ENCODE measurements around the gene HAUS6. TPM values are rescaled to one million over a fixed set of nuclear protein-coding genes. Genes with fewer than 3 reads are reported as not detected.

HAUS6 gene
- total RNA-seq, 5 donors from 2014 or later (not counting 1 experiment from before 2014, with no cell fraction given): 8.7 to 17.0 (median 15.1) TPM

DNA sequence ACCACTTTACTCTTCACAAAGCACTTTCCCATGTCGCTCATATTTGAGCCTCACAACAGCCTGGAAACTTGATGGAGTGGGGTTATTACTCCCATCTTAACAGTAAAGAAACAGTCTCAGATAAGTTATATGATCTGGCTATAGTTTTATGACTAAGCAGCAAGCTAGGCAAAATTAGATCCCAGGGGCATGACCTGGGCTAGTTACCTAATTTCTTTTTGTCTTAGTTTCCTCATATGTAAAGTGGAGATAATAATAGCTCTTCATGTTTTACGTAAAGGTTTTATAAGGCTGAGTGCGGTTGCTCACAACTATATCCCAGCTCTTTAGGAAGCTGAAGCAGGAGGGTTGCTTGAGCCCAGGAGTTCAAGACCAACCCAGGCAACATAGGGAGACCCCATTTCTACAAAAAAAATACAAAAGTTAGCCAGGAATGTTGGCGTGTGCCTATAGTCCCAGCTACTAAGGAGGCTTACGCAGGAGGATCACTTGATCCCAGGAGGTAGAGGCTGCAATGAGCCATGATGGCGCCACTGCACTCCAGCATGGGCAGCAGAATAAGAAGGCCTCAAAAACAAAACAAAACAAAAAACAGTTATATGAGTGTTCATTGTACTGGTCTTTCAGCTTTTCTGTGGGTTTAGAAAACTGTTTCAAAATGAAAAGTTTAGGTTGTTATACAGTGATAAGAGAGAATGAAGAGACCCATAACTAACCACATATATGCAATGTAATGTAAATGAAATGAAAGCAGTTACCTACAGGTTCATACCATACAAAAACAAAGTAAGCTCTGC is 31.0 kb upstream of the HAUS6 start:
- no peaks in the 10 kb centered on the region for H3K9me3 Mint-ChIP-seq
- ChIA-PET POLR2A (interaction anchor here (0.5 to 0.6 kb wide), 4 partner anchors 8 to 96 kb away, joined by 3 to 9 read pairs (median 5); no protein-coding TSS in a partner anchor), CTCF (interaction anchor here in 1 of 2 donors (1.0 kb wide), 1 partner anchor 20 kb away, joined by 3 read pairs; no protein-coding TSS in a partner anchor)
- Histone ChIP-seq H3K27ac (ENCODE audit: low read length) (no peak overlapping the region), H3K9me3 (no peaks in the 10 kb centered on the region), H3K4me1 (ENCODE audit: control insufficient read depth in 1 of 2, extremely low read depth in 1 of 2, insufficient read depth in 2 of 2, low read length in 2 of 2) (peaks cover 4 to 14% of the 10 kb centered on the region in 2 experiments), H3K36me3 (ENCODE audit: control insufficient read depth in 2 of 2, extremely low read depth in 1 of 2, insufficient read depth in 1 of 2, low read length in 1 of 2) (no peaks in the 10 kb centered on the region), H3K4me3 (ENCODE audit: control insufficient read depth in 1 of 2, extremely low read depth in 1 of 2, low read length in 1 of 2) (no peak overlapping the region), H3K27me3 (replicated peaks in 1 of 2; ENCODE audit: control insufficient read depth in 2 of 2, extremely low read depth in 1 of 2, insufficient read depth in 2 of 2, low read length in 1 of 2) (no peaks in the 10 kb centered on the region)
- no peaks in the 10 kb centered on the region for H3K27me3 Mint-ChIP-seq
- H3K4me1 Mint-ChIP-seq: peaks cover 9 to 23% (median 13%) of the 10 kb centered on the region in 3 donors
- H3K4me3 Mint-ChIP-seq: no peak overlapping the region
- WGBS (ENCODE audit: insufficient coverage): no CpG with 5 or more reads among the region's 6 CpGs
- DNase-seq (no peak), ATAC-seq (replicated peaks in 1 of 4) (no peak)
- no peak overlapping the region for H3K27ac Mint-ChIP-seq
- H3K36me3 Mint-ChIP-seq: no peaks in the 10 kb centered on the region

DNA sequence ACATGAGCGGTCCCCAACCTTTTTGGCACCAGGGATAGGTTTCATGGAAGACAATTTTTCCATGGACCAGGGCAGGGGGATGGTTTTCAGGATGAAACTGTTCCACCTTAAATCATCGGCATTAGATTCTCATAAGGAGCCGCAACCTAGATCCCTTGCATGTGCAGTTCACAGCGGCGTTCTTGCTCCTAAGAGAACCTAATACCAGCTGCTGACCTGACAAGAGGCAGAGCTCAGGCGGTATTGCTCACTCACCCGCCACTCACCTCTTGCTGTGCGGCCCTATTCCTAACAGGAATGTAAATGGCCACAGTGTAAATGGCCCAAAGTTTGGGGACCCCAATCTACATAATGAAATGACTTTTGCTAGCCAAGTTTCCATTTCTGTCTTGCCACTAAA is 27.7 kb upstream of the HAUS6 start:
- Mint-ChIP-seq H3K4me3 (no peak overlapping the region), H3K9me3 (no peaks in the 10 kb centered on the region), H3K27ac (peak overlapping the region; percentile 86 to 87), H3K27me3 (no peaks in the 10 kb centered on the region), H3K36me3 (no peaks in the 10 kb centered on the region), H3K4me1 (peaks cover 27 to 44% (median 33%) of the 10 kb centered on the region in 3 donors)
- ATAC-seq (replicated peaks in 1 of 4): no peak
- no peak overlapping the region for H3K4me3 ChIP-seq (ENCODE audit: control insufficient read depth in 1 of 2, extremely low read depth in 1 of 2, low read length in 1 of 2)
- H3K27me3 ChIP-seq (replicated peaks in 1 of 2; ENCODE audit: control insufficient read depth in 2 of 2, extremely low read depth in 1 of 2, insufficient read depth in 2 of 2, low read length in 1 of 2): no peaks in the 10 kb centered on the region
- DNase-seq: no peak
- 87% methylated on average over 4 of the region's 8 CpGs for WGBS (ENCODE audit: insufficient coverage)
- peaks cover 0 to 3% of the 10 kb centered on the region in 2 donors for H3K36me3 ChIP-seq (ENCODE audit: control insufficient read depth in 2 of 2, extremely low read depth in 1 of 2, insufficient read depth in 1 of 2, low read length in 1 of 2)
- H3K9me3 ChIP-seq: no peaks in the 10 kb centered on the region
- peak overlapping the region; percentile 45 for H3K27ac ChIP-seq (ENCODE audit: low read length)
- CTCF ChIA-PET: no interaction called here
- H3K4me1 ChIP-seq (ENCODE audit: control insufficient read depth in 1 of 2, extremely low read depth in 1 of 2, insufficient read depth in 2 of 2, low read length in 2 of 2): peaks cover 8 to 42% of the 10 kb centered on the region in 2 experiments
- POLR2A ChIA-PET: no interaction called here

DNA sequence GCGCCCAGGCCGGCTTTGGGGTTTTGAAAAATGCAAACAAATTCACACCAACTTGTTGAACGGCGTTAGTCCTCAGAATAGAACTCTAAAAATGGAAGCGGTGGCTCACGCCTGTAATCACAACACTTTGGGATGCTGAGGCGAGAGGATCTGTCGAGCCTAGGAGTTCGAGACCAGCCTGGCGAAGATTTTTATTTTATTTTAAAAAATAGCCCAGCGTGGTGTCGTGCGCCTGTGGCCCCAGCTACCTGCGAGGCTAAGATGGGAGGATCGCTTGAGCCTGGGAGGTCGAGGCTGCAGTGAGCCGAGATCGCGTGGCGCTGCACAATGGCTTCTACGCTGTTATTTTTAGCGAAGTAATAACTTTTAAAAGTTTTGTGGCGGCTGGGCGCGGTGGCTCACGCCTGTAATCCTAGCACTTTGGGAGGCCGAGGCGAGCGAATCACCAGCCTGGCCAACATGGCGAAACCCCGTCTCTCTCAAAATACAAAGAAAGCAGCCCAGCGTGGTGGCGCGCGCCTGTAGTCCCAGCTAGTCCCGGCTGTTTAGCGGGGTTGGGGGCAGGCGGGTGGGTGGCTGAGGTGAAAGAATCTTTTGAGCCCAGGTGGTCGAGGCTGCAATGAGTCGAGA is 25.3 kb upstream of the HAUS6 start:
- POLR2A ChIA-PET: interaction anchor here (0.6 kb wide), 2 partner anchors 26 to 244 kb away, joined by 3 read pairs; no protein-coding TSS in a partner anchor
- H3K9me3 Mint-ChIP-seq: no peaks in the 10 kb centered on the region
- Histone ChIP-seq H3K9me3 (no peaks in the 10 kb centered on the region), H3K4me3 (ENCODE audit: control insufficient read depth in 1 of 2, extremely low read depth in 1 of 2, low read length in 1 of 2) (peak overlapping the region; percentile 81 to 86), H3K27ac (ENCODE audit: low read length) (peak overlapping the region; percentile 91), H3K4me1 (ENCODE audit: control insufficient read depth in 1 of 2, extremely low read depth in 1 of 2, insufficient read depth in 2 of 2, low read length in 2 of 2) (peaks cover 14 to 58% of the 10 kb centered on the region in 2 experiments), H3K27me3 (replicated peaks in 1 of 2; ENCODE audit: control insufficient read depth in 2 of 2, extremely low read depth in 1 of 2, insufficient read depth in 2 of 2, low read length in 1 of 2) (no peaks in the 10 kb centered on the region), H3K36me3 (ENCODE audit: control insufficient read depth in 2 of 2, extremely low read depth in 1 of 2, insufficient read depth in 1 of 2, low read length in 1 of 2) (peaks cover 0 to 10% of the 10 kb centered on the region in 2 donors)
- 2% methylated on average over 33 of the region's 40 CpGs for WGBS (ENCODE audit: insufficient coverage)
- H3K27ac Mint-ChIP-seq: peak overlapping the region; percentile 86 to 96
- DNase-seq (peak in 31 of 35 experiments; percentile 7 to 53 (median 25)), ATAC-seq (replicated peaks in 1 of 4) (peak; percentile 21 to 48 (median 32))
- H3K36me3 Mint-ChIP-seq: peaks cover 5% of the 10 kb centered on the region
- H3K27me3 Mint-ChIP-seq: no peaks in the 10 kb centered on the region
- CTCF ChIA-PET: interaction anchor here (0.5 to 1.6 kb wide), 3 partner anchors 46 to 79 kb away, joined by 3 to 5 read pairs (median 3); no protein-coding TSS in a partner anchor
- peak overlapping the region; percentile 84 to 94 (median 93) for H3K4me3 Mint-ChIP-seq
- peaks cover 51 to 68% (median 57%) of the 10 kb centered on the region in 3 donors for H3K4me1 Mint-ChIP-seq

GRCh38 chr9:19124430-19124793 is 21.7 kb upstream of the HAUS6 start:
- Histone ChIP-seq H3K4me1 (ENCODE audit: control insufficient read depth in 1 of 2, extremely low read depth in 1 of 2, insufficient read depth in 2 of 2, low read length in 2 of 2) (peaks cover 12 to 50% of the 10 kb centered on the region in 2 experiments), H3K9me3 (no peaks in the 10 kb centered on the region), H3K4me3 (ENCODE audit: control insufficient read depth in 1 of 2, extremely low read depth in 1 of 2, low read length in 1 of 2) (no peak overlapping the region), H3K36me3 (ENCODE audit: control insufficient read depth in 2 of 2, extremely low read depth in 1 of 2, insufficient read depth in 1 of 2, low read length in 1 of 2) (peaks cover 0 to 36% of the 10 kb centered on the region in 2 donors), H3K27ac (ENCODE audit: low read length) (peak overlapping the region; percentile 63), H3K27me3 (replicated peaks in 1 of 2; ENCODE audit: control insufficient read depth in 2 of 2, extremely low read depth in 1 of 2, insufficient read depth in 2 of 2, low read length in 1 of 2) (no peaks in the 10 kb centered on the region)
- Mint-ChIP-seq H3K36me3 (peaks cover 31% of the 10 kb centered on the region), H3K27ac (peak overlapping the region; percentile 80 to 96), H3K4me3 (peak overlapping the region; percentile 55 to 84 (median 63)), H3K4me1 (peaks cover 59 to 64% (median 59%) of the 10 kb centered on the region in 3 donors), H3K9me3 (no peaks in the 10 kb centered on the region), H3K27me3 (no peaks in the 10 kb centered on the region)
- ChIA-PET POLR2A (interaction anchor here in 1 of 2 donors (0.6 kb wide), 1 partner anchor 253 kb away, joined by 3 read pairs; no protein-coding TSS in a partner anchor), CTCF (interaction anchor here (0.5 to 0.8 kb wide), 2 partner anchors 21 to 76 kb away, joined by 3 to 13 read pairs; partner anchors contain the start of gene RRAGA (in 1 of the 2))
- ATAC-seq (replicated peaks in 1 of 4): no peak
- no peak for DNase-seq

- Histone ChIP-seq H3K4me3 (ENCODE audit: control insufficient read depth in 1 of 2, extremely low read depth in 1 of 2, low read length in 1 of 2) (no peak overlapping the region), H3K9me3 (no peaks in the 10 kb centered on the region), H3K36me3 (ENCODE audit: control insufficient read depth in 2 of 2, extremely low read depth in 1 of 2, insufficient read depth in 1 of 2, low read length in 1 of 2) (peaks cover 0 to 55% of the 10 kb centered on the region in 2 donors), H3K27ac (ENCODE audit: low read length) (no peak overlapping the region), H3K27me3 (replicated peaks in 1 of 2; ENCODE audit: control insufficient read depth in 2 of 2, extremely low read depth in 1 of 2, insufficient read depth in 2 of 2, low read length in 1 of 2) (no peaks in the 10 kb centered on the region), H3K4me1 (ENCODE audit: control insufficient read depth in 1 of 2, extremely low read depth in 1 of 2, insufficient read depth in 2 of 2, low read length in 2 of 2) (peaks cover 10 to 32% of the 10 kb centered on the region in 2 experiments)
- no peaks in the 10 kb centered on the region for H3K27me3 Mint-ChIP-seq
- WGBS (ENCODE audit: insufficient coverage): 80% methylated on average over 1 of the region's 3 CpGs
- ChIA-PET CTCF (no interaction called here), POLR2A (interaction anchor here (0.6 to 1.0 kb wide), 2 partner anchors 18 to 163 kb away, joined by 3 to 5 read pairs; no protein-coding TSS in a partner anchor)
- ATAC-seq (replicated peaks in 1 of 4): no peak
- no peaks in the 10 kb centered on the region for H3K9me3 Mint-ChIP-seq
- peaks cover 47 to 57% (median 50%) of the 10 kb centered on the region in 3 donors for H3K4me1 Mint-ChIP-seq
- H3K27ac Mint-ChIP-seq: peak overlapping the region in 1 of 2 donors; percentile 23
- no peak for DNase-seq
- peaks cover 49% of the 10 kb centered on the region for H3K36me3 Mint-ChIP-seq
- H3K4me3 Mint-ChIP-seq: no peak overlapping the region
Measured at GRCh38 chr9:19122490-19123042, 19.9 kb upstream of the HAUS6 start.

GRCh38 chr9:19120877-19121276 is 18.2 kb upstream of the HAUS6 start:
- ChIA-PET CTCF (interaction anchor here in 1 of 2 donors (0.5 kb wide), 1 partner anchor 128 kb away, joined by 3 read pairs; no protein-coding TSS in a partner anchor), POLR2A (interaction anchor here in 1 of 2 donors (0.5 kb wide), 1 partner anchor 59 kb away, joined by 4 read pairs; no protein-coding TSS in a partner anchor)
- H3K36me3 Mint-ChIP-seq: peaks cover 64% of the 10 kb centered on the region
- H3K27me3 ChIP-seq (replicated peaks in 1 of 2; ENCODE audit: control insufficient read depth in 2 of 2, extremely low read depth in 1 of 2, insufficient read depth in 2 of 2, low read length in 1 of 2): no peaks in the 10 kb centered on the region
- no peak overlapping the region for H3K27ac ChIP-seq (ENCODE audit: low read length)
- no peak for ATAC-seq (replicated peaks in 1 of 4)
- H3K27me3 Mint-ChIP-seq: no peaks in the 10 kb centered on the region
- H3K9me3 ChIP-seq: no peaks in the 10 kb centered on the region
- no peaks in the 10 kb centered on the region for H3K9me3 Mint-ChIP-seq
- H3K36me3 ChIP-seq (ENCODE audit: control insufficient read depth in 2 of 2, extremely low read depth in 1 of 2, insufficient read depth in 1 of 2, low read length in 1 of 2): peaks cover 0 to 69% of the 10 kb centered on the region in 2 donors
- H3K4me3 ChIP-seq (ENCODE audit: control insufficient read depth in 1 of 2, extremely low read depth in 1 of 2, low read length in 1 of 2): no peak overlapping the region
- H3K4me1 Mint-ChIP-seq: peaks cover 37 to 49% (median 40%) of the 10 kb centered on the region in 3 donors
- DNase-seq: no peak
- peaks cover 6 to 20% of the 10 kb centered on the region in 2 experiments for H3K4me1 ChIP-seq (ENCODE audit: control insufficient read depth in 1 of 2, extremely low read depth in 1 of 2, insufficient read depth in 2 of 2, low read length in 2 of 2)
- 94% methylated on average over 6 of the region's 6 CpGs for WGBS (ENCODE audit: insufficient coverage)
- no peak overlapping the region for H3K4me3 Mint-ChIP-seq
- no peak overlapping the region for H3K27ac Mint-ChIP-seq

Measured in T-cell (primary cell).